Effector memory CD4-positive, alpha-beta T cell (primary cell): Measurements from ENCODE around the gene MAPK8.

Experiments used
- DNase-seq, 3 donors: peaks; one replicate each; pipeline ENCODE4 v3.0.0-alpha.2; 2020
- H3K27ac ChIP-seq: 2 replicates; pipeline ENCODE4 v1.7.0; 2013; ENCODE audit warnings: mild to moderate bottlenecking, low read length, moderate library complexity; ENCODE audit not compliant: insufficient read depth, poor library complexity, severe bottlenecking
- H3K27me3 ChIP-seq: replicated peaks from 2 replicates; pipeline ENCODE4 v1.7.0; 2013; ENCODE audit warnings: mild to moderate bottlenecking, low read length; ENCODE audit not compliant: insufficient read depth, control insufficient read depth, poor library complexity, severe bottlenecking
- H3K36me3 ChIP-seq: 2 replicates; pipeline ENCODE4 v1.7.0; 2013; ENCODE audit warnings: mild to moderate bottlenecking, low read length, moderate library complexity; ENCODE audit not compliant: control insufficient read depth, insufficient read depth
- H3K4me1 ChIP-seq: 2 replicates; pipeline ENCODE4 v1.7.0; 2013; ENCODE audit warnings: low read length, mild to moderate bottlenecking; ENCODE audit not compliant: control insufficient read depth, insufficient read depth, poor library complexity, severe bottlenecking
- H3K4me3 ChIP-seq: 2 replicates; pipeline ENCODE4 v1.7.0; 2013; ENCODE audit warnings: low read length, low read depth, mild to moderate bottlenecking; ENCODE audit not compliant: insufficient read depth, poor library complexity, severe bottlenecking
- H3K9me3 ChIP-seq: 2 replicates; pipeline ENCODE4 v1.7.0; 2013; ENCODE audit warnings: mild to moderate bottlenecking, low read length, moderate library complexity; ENCODE audit not compliant: control insufficient read depth

MAPK8 gene

DNA sequence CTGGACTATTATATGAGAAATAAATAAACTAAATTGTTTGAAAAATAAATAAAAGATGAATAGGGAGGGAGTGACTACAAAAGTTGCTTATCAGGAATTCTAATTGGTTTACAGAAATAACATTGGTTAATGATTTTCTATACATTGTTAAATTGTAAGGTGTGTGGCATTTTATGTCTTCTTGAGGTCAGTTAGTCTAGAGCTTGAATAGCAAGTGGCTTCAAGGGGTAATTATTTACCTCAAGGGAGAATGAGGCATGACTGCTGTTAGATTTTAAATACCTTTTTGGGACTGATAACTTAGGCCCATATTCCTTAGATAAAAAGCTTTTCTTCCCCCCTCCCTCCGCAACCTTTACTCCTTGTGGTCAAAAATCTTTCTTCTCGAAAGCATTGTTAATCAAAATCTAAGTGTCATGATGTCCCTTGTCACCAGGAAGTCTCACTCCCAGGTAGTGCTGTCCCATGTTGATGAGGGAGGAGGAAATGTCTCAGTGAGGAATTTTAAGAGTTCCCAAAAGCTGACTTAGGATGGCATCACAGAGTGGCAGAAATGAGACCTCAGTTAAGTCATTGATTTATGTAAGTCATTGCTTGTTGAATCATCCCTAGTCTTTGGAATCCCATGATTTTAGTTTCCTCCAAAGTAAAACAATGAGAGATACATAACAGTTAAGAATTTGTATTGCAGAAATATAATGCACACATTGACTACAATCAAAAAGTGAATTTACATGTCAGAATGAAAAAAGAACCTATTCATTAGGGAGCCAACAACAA is 71.5 kb downstream of the MAPK8 start:
- Histone ChIP-seq H3K27ac (no peak overlapping the region), H3K4me3 (no peak overlapping the region), H3K9me3 (no peaks in the 10 kb centered on the region), H3K27me3 (no peaks in the 10 kb centered on the region), H3K4me1 (no peaks in the 10 kb centered on the region), H3K36me3 (no peaks in the 10 kb centered on the region)
- no peak for DNase-seq

DNA sequence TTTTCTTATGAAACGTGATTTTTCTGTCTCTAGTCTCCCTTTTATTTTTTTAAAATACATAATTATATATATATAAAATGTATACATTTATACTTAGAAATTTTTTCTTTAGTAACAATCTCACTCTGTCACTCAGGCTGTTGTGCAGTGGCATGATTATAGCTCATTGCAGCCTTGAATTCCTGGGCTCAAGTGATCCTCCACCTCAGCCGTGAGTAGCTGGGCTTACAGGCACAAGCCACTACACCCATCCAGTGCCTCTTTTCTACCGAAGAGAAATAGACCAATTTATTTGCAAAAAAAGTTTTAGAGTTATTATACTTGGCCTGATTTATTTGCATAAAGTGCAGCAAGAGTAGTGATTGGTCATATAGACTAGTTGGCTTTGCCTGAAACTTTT is 72.2 kb downstream of the MAPK8 start:
- no peak for DNase-seq
- Histone ChIP-seq H3K36me3 (no peaks in the 10 kb centered on the region), H3K4me1 (no peaks in the 10 kb centered on the region), H3K9me3 (no peaks in the 10 kb centered on the region), H3K27ac (no peak overlapping the region), H3K27me3 (no peaks in the 10 kb centered on the region), H3K4me3 (no peak overlapping the region)

DNA sequence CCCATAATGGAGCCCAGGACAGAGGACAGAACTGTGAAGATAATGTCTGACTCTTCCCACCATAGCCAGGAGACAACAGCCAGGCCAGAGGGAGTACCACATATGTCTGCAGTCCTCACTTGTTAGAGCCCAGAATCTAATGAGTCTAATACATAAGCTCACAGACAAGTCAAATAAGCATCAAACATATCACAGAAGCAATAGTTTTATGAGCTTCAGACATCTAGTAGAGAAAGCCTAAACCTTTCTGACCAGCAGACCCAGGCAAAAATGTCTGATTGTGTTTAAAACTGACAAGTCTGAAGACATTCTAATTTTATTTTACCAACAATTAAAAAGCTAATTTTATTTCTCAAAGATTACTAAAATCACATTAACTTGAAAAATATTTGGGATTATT is 75.5 kb downstream of the MAPK8 start:
- H3K4me1 ChIP-seq = no peaks in the 10 kb centered on the region
- H3K4me3 ChIP-seq = no peak overlapping the region
- H3K36me3 ChIP-seq = no peaks in the 10 kb centered on the region
- no peaks in the 10 kb centered on the region for H3K27me3 ChIP-seq
- H3K27ac ChIP-seq = no peak overlapping the region
- no peak for DNase-seq
- no peaks in the 10 kb centered on the region for H3K9me3 ChIP-seq

- Histone ChIP-seq H3K4me1 (no peaks in the 10 kb centered on the region), H3K4me3 (no peak overlapping the region), H3K27me3 (no peaks in the 10 kb centered on the region), H3K36me3 (no peaks in the 10 kb centered on the region), H3K9me3 (no peaks in the 10 kb centered on the region), H3K27ac (no peak overlapping the region)
- no peak for DNase-seq
Observed at GRCh38 chr10:48382982-48383381, 76.5 kb downstream of the MAPK8 start.

- no peak for DNase-seq
- H3K9me3 ChIP-seq = no peaks in the 10 kb centered on the region
Observed at GRCh38 chr10:48383393-48383792, 76.9 kb downstream of the MAPK8 start.

GRCh38 chr10:48384699-48384982 is 78.2 kb downstream of the MAPK8 start:
- Histone ChIP-seq H3K27ac (no peak overlapping the region), H3K9me3 (no peaks in the 10 kb centered on the region), H3K4me3 (no peak overlapping the region), H3K36me3 (no peaks in the 10 kb centered on the region), H3K4me1 (no peaks in the 10 kb centered on the region), H3K27me3 (no peaks in the 10 kb centered on the region)
- DNase-seq = no peak

More at GRCh38 chr10:48383393-48383792, 76.9 kb downstream of the MAPK8 start:
- Histone ChIP-seq H3K27ac (no peak overlapping the region), H3K27me3 (no peaks in the 10 kb centered on the region), H3K4me1 (no peaks in the 10 kb centered on the region), H3K4me3 (no peak overlapping the region), H3K36me3 (no peaks in the 10 kb centered on the region)

DNA sequence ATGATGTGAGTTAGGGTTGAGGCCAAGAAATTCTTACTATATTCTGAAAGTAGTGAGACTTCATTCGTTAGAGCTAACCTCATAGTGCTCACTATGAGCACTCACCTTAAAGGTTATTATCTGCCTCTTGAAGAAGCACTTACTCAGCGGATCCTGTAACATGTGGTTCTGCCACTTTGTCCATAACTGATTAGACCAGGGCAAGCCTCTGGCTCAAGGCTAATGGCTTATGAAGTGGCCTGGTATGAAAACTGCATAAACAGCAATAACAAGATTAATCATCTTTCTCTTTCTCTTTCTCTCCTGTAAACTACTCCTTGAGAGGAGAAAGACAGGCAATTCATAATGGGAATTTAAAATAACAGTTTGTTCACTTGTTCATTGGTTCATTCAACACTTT is 82.8 kb downstream of the MAPK8 start:
- no peak for DNase-seq

DNA sequence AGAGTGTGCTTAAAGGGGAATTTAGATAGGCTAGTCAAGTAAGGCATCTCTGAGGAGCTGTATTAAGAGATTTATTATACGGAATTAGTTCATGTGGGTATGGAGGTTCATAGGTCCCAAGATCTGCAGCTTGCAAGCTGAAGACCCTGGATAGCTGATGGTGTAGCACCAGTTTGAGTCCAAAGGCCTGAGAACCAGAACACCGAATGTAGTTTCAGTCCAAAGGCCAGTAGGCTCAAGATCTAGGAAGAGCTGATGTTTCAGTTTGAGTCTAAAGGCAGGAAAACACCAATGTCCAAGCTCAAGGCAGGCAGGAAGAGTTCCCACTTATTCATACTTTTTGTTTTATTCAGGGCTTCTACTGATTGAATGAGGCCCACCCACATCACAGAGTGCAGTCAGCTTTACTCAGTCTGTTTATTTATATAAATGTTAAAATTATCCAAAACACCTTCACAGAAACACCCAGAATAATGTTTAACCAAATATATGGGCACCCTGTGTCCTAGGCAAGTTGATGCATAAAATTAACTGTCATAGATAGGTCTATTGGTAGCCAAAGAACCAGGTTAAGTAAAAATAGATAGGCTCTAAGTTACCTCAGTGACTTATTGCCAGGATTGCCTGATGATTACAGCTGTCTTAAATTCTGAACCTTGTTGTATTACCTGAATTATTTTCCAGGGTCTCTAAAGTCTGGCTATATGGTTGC is 83.5 kb downstream of the MAPK8 start:
- Histone ChIP-seq H3K4me1 (peaks cover 6% of the 10 kb centered on the region), H3K4me3 (no peak overlapping the region), H3K27me3 (no peaks in the 10 kb centered on the region), H3K9me3 (no peaks in the 10 kb centered on the region), H3K36me3 (no peaks in the 10 kb centered on the region), H3K27ac (no peak overlapping the region)
- no peak for DNase-seq

More for the DNA sequence above, 82.8 kb downstream of the MAPK8 start:
- Histone ChIP-seq H3K4me3 (no peak overlapping the region), H3K27me3 (no peaks in the 10 kb centered on the region), H3K27ac (no peak overlapping the region), H3K36me3 (no peaks in the 10 kb centered on the region), H3K4me1 (peaks cover 6% of the 10 kb centered on the region), H3K9me3 (no peaks in the 10 kb centered on the region)

- Histone ChIP-seq H3K36me3 (no peaks in the 10 kb centered on the region), H3K27me3 (no peaks in the 10 kb centered on the region), H3K4me3 (no peak overlapping the region), H3K9me3 (no peaks in the 10 kb centered on the region), H3K4me1 (peaks cover 6% of the 10 kb centered on the region), H3K27ac (no peak overlapping the region)
- DNase-seq = no peak
Observed at GRCh38 chr10:48390558-48390871, 84.0 kb downstream of the MAPK8 start.

DNA sequence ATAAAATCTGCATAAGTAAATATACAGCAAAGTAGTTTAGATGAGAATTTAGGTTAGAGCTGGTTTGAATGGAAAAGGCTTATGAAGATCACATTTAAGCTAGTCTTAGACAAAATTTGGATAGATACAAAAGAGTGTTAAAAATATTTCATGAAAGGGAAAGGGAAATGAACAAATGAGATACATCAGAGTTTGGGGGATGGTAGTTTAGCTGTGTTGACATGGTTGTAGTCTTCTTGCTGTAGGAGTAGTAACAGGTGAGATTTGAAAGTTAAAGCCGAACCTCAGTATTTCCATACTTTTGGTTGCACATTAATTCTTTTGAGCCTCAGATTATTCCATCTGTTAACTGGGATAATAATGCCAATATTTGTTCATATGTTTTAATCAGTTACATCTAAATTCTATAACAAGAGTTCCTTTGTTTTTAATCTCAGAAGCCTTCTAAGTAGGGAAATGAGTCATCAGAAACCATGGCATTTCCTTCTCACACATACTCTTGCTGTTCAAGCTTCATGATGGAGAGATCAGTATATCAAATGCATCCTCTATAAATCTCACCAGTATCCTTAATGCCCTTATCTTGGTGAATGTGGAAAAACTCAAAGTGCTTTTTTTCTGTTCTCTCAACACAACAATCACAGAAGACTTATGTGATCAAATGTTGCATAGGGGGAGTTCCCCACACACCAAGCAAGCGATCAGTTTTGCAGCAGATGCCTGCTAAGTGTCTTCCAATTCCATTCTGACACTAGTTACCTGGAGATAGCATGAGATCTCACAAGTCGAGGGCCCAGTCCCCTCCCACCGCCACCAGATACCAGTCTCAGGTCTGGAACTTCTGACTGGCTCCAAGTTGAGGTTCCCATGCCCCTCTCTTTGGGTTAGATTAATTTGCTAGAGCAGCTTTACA is 84.7 kb downstream of the MAPK8 start:
- H3K4me1 ChIP-seq = peaks cover 6% of the 10 kb centered on the region
- no peak overlapping the region for H3K4me3 ChIP-seq
- H3K9me3 ChIP-seq = no peaks in the 10 kb centered on the region
- no peaks in the 10 kb centered on the region for H3K36me3 ChIP-seq
- no peaks in the 10 kb centered on the region for H3K27me3 ChIP-seq
- H3K27ac ChIP-seq = no peak overlapping the region
- DNase-seq = no peak
